K562 (cell line): ENCODE results near the gene DCST1. TPM values are rescaled to one million over a fixed set of nuclear protein-coding genes. Genes with fewer than 3 reads are reported as not detected.

ENCODE experiments used
- ARHGAP35 ChIP-seq: fragments of 450-650 bp; IDR thresholded peaks from 2 replicates; pipeline ENCODE4 v1.6.1; 2018; ENCODE audit not compliant: partially characterized antibody
- BACH1 ChIP-seq: fragments of 200-800 bp; sonication (Bioruptor generic); IDR thresholded peaks from 2 replicates; pipeline ENCODE4 v1.6.1; 2016; ENCODE audit warnings: missing genetic modification characterization, missing compliant biosample characterization
- ESRRA ChIP-seq: fragments of 450-650 bp; IDR thresholded peaks from 2 replicates; pipeline ENCODE4 v1.6.1; 2014; ENCODE audit warnings: low read depth, mild to moderate bottlenecking, moderate library complexity, borderline replicate concordance
- FOXA3 ChIP-seq, 2 experiments: fragments of 450-650 bp in 1 of 2; sonication (generic) in 1 of 2; formaldehyde crosslinking; IDR thresholded peaks in 1 of 2; conservative IDR thresholded peaks in 1 of 2; 2 replicates each; pipeline versions ENCODE4 v1.4.0 to v1.8.0; 2020 to 2022; ENCODE audit warnings: mild to moderate bottlenecking in 2 of 2, missing genetic modification reagents in 1 of 2
- FOXK2 ChIP-seq, 2 experiments: fragments of 450-650 bp; IDR thresholded peaks in 1 of 2; conservative IDR thresholded peaks in 1 of 2; 2 replicates each; pipeline ENCODE4 v1.6.1; 2016; ENCODE audit warnings: low read depth in 2 of 2, mild to moderate bottlenecking in 1 of 2
- HCFC1 ChIP-seq: IDR thresholded peaks from 2 replicates; pipeline ENCODE4 v1.6.1; 2012; ENCODE audit warnings: low read depth, low read length, improper control_type of control experiment
- IRF2 ChIP-seq: sonication (generic); formaldehyde crosslinking; IDR thresholded peaks from 2 replicates; pipeline ENCODE4 v1.8.1; 2022; ENCODE audit warnings: mild to moderate bottlenecking, missing genetic modification reagents
- JUND ChIP-seq, 2 experiments: IDR thresholded peaks; 2 replicates in 1 of 2; 3 replicates in 1 of 2; pipeline ENCODE4 v1.6.1; 2011; ENCODE audit warnings: borderline replicate concordance in 2 of 2, low read depth in 2 of 2, low read length in 2 of 2, improper control_type of control experiment in 1 of 2, missing biosample characterization in 1 of 2, missing genetic modification characterization in 1 of 2, missing genetic modification reagents in 1 of 2
- KDM2B ChIP-seq: fragments of 250-450 bp; sonication (Bioruptor Pico); IDR thresholded peaks from 2 replicates; pipeline ENCODE4 v1.8.0; 2021; ENCODE audit warnings: mild to moderate bottlenecking, moderate library complexity
- KLF16 ChIP-seq: IDR thresholded peaks from 2 replicates; pipeline ENCODE4 v1.6.1; 2016; ENCODE audit warnings: antibody characterized with exemption
- MAZ ChIP-seq, 2 experiments: fragments of 450-650 bp in 1 of 2; sonication (generic) in 1 of 2; formaldehyde crosslinking; IDR thresholded peaks in 1 of 2; conservative IDR thresholded peaks in 1 of 2; 2 replicates each; pipeline versions ENCODE4 v1.4.0 to v1.5.0; 2020; ENCODE audit warnings: mild to moderate bottlenecking in 1 of 2, missing genetic modification reagents in 1 of 2
- NFIC ChIP-seq: fragments of 450-650 bp; IDR thresholded peaks from 2 replicates; pipeline ENCODE4 v1.6.1; 2017; ENCODE audit warnings: mild to moderate bottlenecking, inconsistent platforms
- NR2C2 ChIP-seq, 2 experiments: fragments of 200-800 bp in 1 of 2; sonication (Bioruptor generic) in 1 of 2; sonication (generic) in 1 of 2; formaldehyde crosslinking in 1 of 2; IDR thresholded peaks; 2 replicates each; pipeline versions ENCODE4 v1.6.1 to v1.8.0; 2016 to 2022; ENCODE audit warnings: mild to moderate bottlenecking in 1 of 2, missing compliant biosample characterization in 1 of 2, missing genetic modification characterization in 1 of 2, missing genetic modification reagents in 1 of 2
- RAD21 ChIP-seq, 2 experiments: fragments of 250-450 bp in 1 of 2; fragments of 450-650 bp in 1 of 2; sonication (Bioruptor Pico) in 1 of 2; formaldehyde crosslinking in 1 of 2; IDR thresholded peaks in 1 of 2; conservative IDR thresholded peaks in 1 of 2; 2 replicates each; pipeline versions ENCODE4 v1.4.0 to v1.8.0; 2020 to 2022; ENCODE audit warnings: mild to moderate bottlenecking in 2 of 2, moderate library complexity in 1 of 2
- SAP30 ChIP-seq: fragments of 200-600 bp; sonication (generic); IDR thresholded peaks from 2 replicates; pipeline ENCODE4 v1.6.1; 2012; ENCODE audit warnings: borderline replicate concordance, low read depth, mild to moderate bottlenecking, moderate library complexity, low read length, control low read depth, inconsistent platforms; ENCODE audit not compliant: insufficient read depth, poor library complexity, severe bottlenecking
- U2AF1 ChIP-seq: fragments of 200-400 bp; formaldehyde crosslinking; optimal IDR thresholded peaks from 2 replicates; pipeline ENCODE3; 2017; ENCODE audit warnings: mild to moderate bottlenecking, low read depth, low read length, moderate library complexity
- ZBTB33 ChIP-seq: sonication (generic); formaldehyde crosslinking; IDR thresholded peaks from 2 replicates; pipeline ENCODE4 v1.8.1; 2023; ENCODE audit warnings: mild to moderate bottlenecking, missing genetic modification reagents
- ZC3H8 ChIP-seq: fragments of 450-650 bp; IDR thresholded peaks from 2 replicates; pipeline ENCODE4 v1.6.1; 2017
- ZNF146 ChIP-seq: IDR thresholded peaks from one replicate; pipeline ENCODE4 v1.6.1; 2018; ENCODE audit warnings: missing compliant biosample characterization; ENCODE audit not compliant: unreplicated experiment
- ZNF551 ChIP-seq: fragments of 250-450 bp; sonication (Bioruptor Pico); IDR thresholded peaks from 2 replicates; pipeline ENCODE4 v1.5.0; 2021; ENCODE audit warnings: mild to moderate bottlenecking, moderate library complexity
- polyA plus RNA-seq, 8 experiments: library from polyadenylated mRNA; depleted of rRNA in 4 of 8; stranded (reverse) in 5 of 8; unstranded in 3 of 8; fragments of >200 nt; fragmentation: Nextera tagmentation in 2 of 8; fragmentation: Illumina TruSeq in 1 of 8; extraction: Ambion mirVana in 2 of 8; extraction: Trizol in 1 of 8; gene quantifications; 2 replicates each; pipeline versions ENCODE4 v1.2.1 to v1.2.3, GENCODE V29; 2011 to 2014; ENCODE audit warnings: inconsistent platforms in 1 of 8, missing spikeins in 1 of 8
- total RNA-seq, 7 experiments: library from RNA; depleted of rRNA in 6 of 7; stranded (reverse); fragments of >200 nt in 6 of 7; fragmentation: Illumina TruSeq in 2 of 7; extraction: Trizol in 2 of 7; gene quantifications; 2 replicates each; pipeline versions ENCODE4 v1.2.1 to v1.2.3, GENCODE V29; 2011 to 2021; ENCODE audit warnings: low replicate concordance in 1 of 7
- TF ChIP-seq, protein P1 (sequence below): fragments of 450-650 bp; IDR thresholded peaks from 2 replicates; pipeline ENCODE4 v1.6.1; 2016; ENCODE audit warnings: mild to moderate bottlenecking
- TF ChIP-seq, protein P2 (sequence below): sonication (generic); formaldehyde crosslinking; IDR thresholded peaks from 2 replicates; pipeline ENCODE4 v1.9.0; 2022; ENCODE audit warnings: mild to moderate bottlenecking, missing genetic modification reagents

Gene DCST1
- total and polyA plus RNA-seq, 9 of the 15 experiments (the other 6 are each of a cell fraction or from before 2014, with no cell fraction given), result not detected

DNA sequence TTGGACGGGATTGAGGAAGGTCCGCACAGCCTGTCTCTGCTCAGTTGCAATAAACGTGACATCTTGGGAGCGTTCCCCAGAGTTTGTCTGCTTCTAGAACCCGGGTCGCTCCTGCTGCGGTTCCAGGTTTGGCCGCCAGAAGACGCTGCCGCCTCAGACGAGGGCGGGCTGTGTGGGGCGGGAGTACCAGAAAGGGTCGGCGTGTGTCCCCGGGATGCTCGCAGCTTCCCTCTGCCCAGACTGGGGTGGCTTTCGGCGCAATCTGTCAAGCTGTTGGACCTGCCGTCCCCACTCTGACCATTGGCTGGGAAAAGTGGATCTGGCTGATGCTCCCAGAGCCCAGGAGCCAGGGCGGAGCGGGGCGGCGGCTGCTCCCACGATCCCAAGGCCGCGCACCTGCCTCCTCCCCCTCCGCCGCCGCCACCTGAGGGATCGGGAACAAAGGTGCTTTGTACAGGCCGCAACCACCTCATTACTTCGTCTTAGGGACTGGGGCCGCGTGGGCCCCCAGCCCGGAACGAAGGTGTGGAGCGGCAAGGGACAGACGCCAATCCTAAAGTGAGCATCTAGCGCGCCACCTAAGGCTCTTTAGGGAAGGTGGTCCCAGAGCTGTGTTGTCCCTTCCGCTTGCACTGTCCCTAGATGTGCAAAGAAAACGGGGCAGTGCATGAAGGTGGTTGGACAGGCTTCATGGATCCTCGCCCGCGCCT lies 29.2 kb downstream of the DCST1 start (continued):
- TF ChIP-seq ZBTB33, result peak; percentile 57
- peak; percentile 47 to 91; a peak in 2 of 4 replicates for TF ChIP-seq MAZ (CRISPR knock-in tag; conservative IDR thresholded peaks at IDR 0.05 in 1 of 2, IDR thresholded peaks at IDR 0.05 in 1 of 2)
- TF ChIP-seq IRF2 (CRISPR knock-in tag), result no peak
- TF ChIP-seq BACH1 (tag), result no peak
- no peak for TF ChIP-seq SAP30
- 0 out of 2 replicates have a peak, but pooled peaks have one; percentile 12 for TF ChIP-seq HCFC1
- no peak for TF ChIP-seq ARHGAP35
- peak; percentile 91 to 96 for TF ChIP-seq RAD21 (CRISPR knock-in tag; conservative IDR thresholded peaks at IDR 0.05 in 1 of 2, IDR thresholded peaks at IDR 0.05 in 1 of 2)
- TF ChIP-seq ZNF146 (CRISPR knock-in tag), result peak; percentile 16
- TF ChIP-seq U2AF1, result no peak
- TF ChIP-seq ZC3H8, result no peak
- TF ChIP-seq NFIC, result peak; percentile 66
- TF ChIP-seq NR2C2 (CRISPR knock-in tag; IDR thresholded peaks at IDR 0.05), result no peak
- TF ChIP-seq NR2C2 (tag; IDR thresholded peaks at IDR 0.05), result no peak
- TF ChIP-seq, protein P1, sequence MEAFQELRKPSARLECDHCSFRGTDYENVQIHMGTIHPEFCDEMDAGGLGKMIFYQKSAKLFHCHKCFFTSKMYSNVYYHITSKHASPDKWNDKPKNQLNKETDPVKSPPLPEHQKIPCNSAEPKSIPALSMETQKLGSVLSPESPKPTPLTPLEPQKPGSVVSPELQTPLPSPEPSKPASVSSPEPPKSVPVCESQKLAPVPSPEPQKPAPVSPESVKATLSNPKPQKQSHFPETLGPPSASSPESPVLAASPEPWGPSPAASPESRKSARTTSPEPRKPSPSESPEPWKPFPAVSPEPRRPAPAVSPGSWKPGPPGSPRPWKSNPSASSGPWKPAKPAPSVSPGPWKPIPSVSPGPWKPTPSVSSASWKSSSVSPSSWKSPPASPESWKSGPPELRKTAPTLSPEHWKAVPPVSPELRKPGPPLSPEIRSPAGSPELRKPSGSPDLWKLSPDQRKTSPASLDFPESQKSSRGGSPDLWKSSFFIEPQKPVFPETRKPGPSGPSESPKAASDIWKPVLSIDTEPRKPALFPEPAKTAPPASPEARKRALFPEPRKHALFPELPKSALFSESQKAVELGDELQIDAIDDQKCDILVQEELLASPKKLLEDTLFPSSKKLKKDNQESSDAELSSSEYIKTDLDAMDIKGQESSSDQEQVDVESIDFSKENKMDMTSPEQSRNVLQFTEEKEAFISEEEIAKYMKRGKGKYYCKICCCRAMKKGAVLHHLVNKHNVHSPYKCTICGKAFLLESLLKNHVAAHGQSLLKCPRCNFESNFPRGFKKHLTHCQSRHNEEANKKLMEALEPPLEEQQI, result no peak
- TF ChIP-seq JUND (IDR thresholded peaks at IDR 0.05; ENCODE audit: borderline replicate concordance, low read depth, low read length), result peak; percentile 47; the same call in 1 of the 2 replicates
- no peak; the same call in 2 of the 3 replicates for TF ChIP-seq JUND (tag; IDR thresholded peaks at IDR 0.05; ENCODE audit: borderline replicate concordance, low read depth, low read length)
- no peak for TF ChIP-seq FOXK2 (conservative IDR thresholded peaks at IDR 0.05 in 1 of 2, IDR thresholded peaks at IDR 0.05 in 1 of 2; ENCODE audit: low read depth in 2 of 2)
- TF ChIP-seq KLF16, result peak; percentile 61
- no peak for TF ChIP-seq ZNF551 (CRISPR knock-in tag)
- no peak; the same call in 1 of the 2 replicates for TF ChIP-seq ESRRA
- no peak for TF ChIP-seq KDM2B (CRISPR knock-in tag)
- 0 out of 4 replicates have a peak, but pooled peaks of 1 of the 2 experiments have one; percentile 37 for TF ChIP-seq FOXA3 (CRISPR knock-in tag; conservative IDR thresholded peaks at IDR 0.05 in 1 of 2, IDR thresholded peaks at IDR 0.05 in 1 of 2)
- TF ChIP-seq, protein P2, sequence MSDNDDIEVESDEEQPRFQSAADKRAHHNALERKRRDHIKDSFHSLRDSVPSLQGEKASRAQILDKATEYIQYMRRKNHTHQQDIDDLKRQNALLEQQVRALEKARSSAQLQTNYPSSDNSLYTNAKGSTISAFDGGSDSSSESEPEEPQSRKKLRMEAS (CRISPR knock-in tag), result peak; percentile 10; the same call in 1 of the 2 replicates
